GM18858 (cell line): ENCODE measurements around the gene PLEKHN1.

ENCODE experiments used
- ATAC-seq: cut with Tn5 transposase; IDR thresholded peaks from one replicate; pipeline ENCODE4 v1.9.1; 2021; ENCODE audit not compliant: unreplicated experiment

The PLEKHN1 gene

GRCh38 chr1:1023700-1024099, 57.4 kb downstream of the PLEKHN1 start:
- ATAC-seq, result no peak

GRCh38 chr1:1024149-1024770, 58.0 kb downstream of the PLEKHN1 start:
- ATAC-seq, result no peak

- no peak for ATAC-seq
These were observed 58.8 kb downstream of the PLEKHN1 start for GRCh38 chr1:1024771-1025699.
